Activated naive CD8-positive, alpha-beta T cell treated with anti-CD3 and anti-CD28 coated beads, Interleukin-2, amount 10 ng/mL, durations not matched to agents 7 days and 5 days (primary cell): Measurements from ENCODE around the gene ETFB. TPM values are rescaled to one million over a fixed set of nuclear protein-coding genes. Genes with fewer than 3 reads are reported as not detected.

Experiments
- ATAC-seq: fragments of 150-1000 bp; cut with Tn5 transposase; one replicate; pipeline ENCODE4 v1.10.0; 2021; ENCODE audit warnings: low read depth, moderate library complexity
- POLR2A ChIA-PET: fragments of 350-600 bp; sonication (Branson Sonifier 250); formaldehyde crosslinking; loops from one replicate; lab custom pipeline; 2021; ENCODE audit warnings: antibody characterized with exemption; lab: Charles Lee
- DNase-seq: peaks from one replicate; pipeline ENCODE4 v3.0.0; 2021
- H3K27ac Mint-ChIP-seq: one replicate; pipeline ENCODE4 v1.8.0; 2022; ENCODE audit warnings: mild to moderate bottlenecking, mixed read lengths
- H3K27me3 Mint-ChIP-seq: one replicate; pipeline ENCODE4 v1.8.0; 2022; ENCODE audit warnings: mild to moderate bottlenecking, moderate library complexity, mixed read lengths
- H3K36me3 Mint-ChIP-seq: one replicate; pipeline ENCODE4 v1.8.0; 2021; ENCODE audit warnings: mild to moderate bottlenecking, mixed read lengths
- H3K4me1 Mint-ChIP-seq: one replicate; pipeline ENCODE4 v1.8.0; 2021; ENCODE audit warnings: mixed read lengths
- H3K4me3 Mint-ChIP-seq: one replicate; pipeline ENCODE4 v1.8.0; 2022; ENCODE audit warnings: mild to moderate bottlenecking, moderate library complexity, mixed read lengths
- H3K9me3 Mint-ChIP-seq: one replicate; pipeline ENCODE4 v1.8.0; 2021; ENCODE audit warnings: mixed read lengths
- total RNA-seq, 2 experiments: library from RNA; stranded (reverse); gene quantifications; one replicate each; pipeline ENCODE4 v1.2.3, GENCODE V29; 2021

Gene ETFB
- total RNA-seq, 2 experiments from 2014 or later = 121 to 124 TPM

DNA sequence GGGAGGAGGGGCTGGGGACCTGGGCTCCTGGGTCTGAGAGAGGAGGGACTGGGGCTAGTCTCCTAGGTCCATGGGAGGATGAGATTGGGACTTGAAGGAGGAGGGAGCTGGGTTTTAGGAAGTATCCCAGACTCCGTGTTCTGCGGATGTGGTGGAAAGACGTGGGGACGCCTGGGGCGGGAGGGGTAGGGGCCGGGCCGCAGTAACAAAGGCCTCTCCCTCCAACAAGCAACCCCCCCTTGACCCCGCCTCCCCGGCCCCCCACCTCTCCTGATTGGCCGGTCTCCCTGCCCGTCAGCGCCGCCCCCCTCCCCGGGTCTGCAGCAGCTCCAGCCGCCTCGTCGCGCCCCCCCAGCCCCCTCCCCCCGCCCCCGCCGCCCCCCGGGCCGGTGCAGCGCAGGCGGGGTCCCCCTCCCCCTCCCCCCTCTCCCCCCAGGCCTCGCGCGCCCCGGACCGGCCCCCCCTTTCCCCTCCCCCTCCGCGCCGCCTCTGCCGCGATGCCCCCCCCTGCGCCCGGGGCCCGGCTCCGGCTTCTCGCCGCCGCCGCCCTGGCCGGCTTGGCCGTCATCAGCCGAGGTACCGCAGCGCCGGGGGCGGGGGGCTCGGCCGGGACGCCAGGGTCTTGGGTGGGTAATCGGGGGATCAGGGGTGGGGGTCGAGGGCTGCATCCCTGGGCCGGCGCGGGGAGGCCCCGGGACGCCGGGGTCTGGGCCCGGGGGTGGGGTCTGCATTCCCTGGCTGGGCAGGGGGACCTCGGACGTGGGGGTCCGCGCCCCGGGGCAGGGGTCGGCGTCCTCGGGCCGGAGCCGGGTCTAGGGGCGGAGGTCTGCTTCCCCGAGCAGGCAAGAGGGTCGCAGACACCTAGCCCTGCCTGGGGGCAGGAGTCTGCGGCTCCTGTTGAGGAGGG lies 54.6 kb downstream of the ETFB start, which contains the start of gene IGLON5:
Gene IGLON5 (plus strand): TSS at position 294 of the 907 bp plus-strand sequence. CDS start 204 bp downstream, at position 498.
- Mint-ChIP-seq H3K4me1 (peaks cover 3% of the 10 kb centered on the region), H3K9me3 (peaks cover 3% of the 10 kb centered on the region), H3K27ac (no peak within 1 kb of the TSS), H3K27me3 (peaks cover 42% of the 10 kb centered on the region), H3K36me3 (no peaks in the 10 kb centered on the region), H3K4me3 (no peak within 1 kb of the TSS)
- ATAC-seq (no peak), DNase-seq (no peak)
- POLR2A ChIA-PET = no interaction called here

DNA sequence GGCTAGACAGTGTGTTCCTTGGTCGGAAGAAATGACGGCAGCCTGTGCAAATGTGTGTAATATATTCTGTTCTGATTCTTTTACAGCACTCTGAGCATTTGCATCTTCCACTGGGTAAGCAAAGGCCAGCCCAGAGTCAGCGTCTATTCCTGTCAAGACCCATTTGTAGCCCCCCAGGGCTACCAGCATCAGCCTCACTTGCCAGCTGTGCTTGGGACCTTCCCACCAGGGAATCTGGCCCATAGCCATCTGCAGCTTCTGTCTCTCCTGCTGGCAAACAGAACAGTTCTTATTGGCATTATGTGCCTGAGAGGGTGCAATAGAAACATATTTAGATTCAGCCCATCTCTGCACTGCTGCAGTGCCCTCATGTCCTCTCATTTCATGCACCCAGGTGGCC lies 60.7 kb downstream of the ETFB start:
- H3K27ac Mint-ChIP-seq = no peak overlapping the region
- peaks cover 36% of the 10 kb centered on the region for H3K27me3 Mint-ChIP-seq
- H3K36me3 Mint-ChIP-seq = no peaks in the 10 kb centered on the region
- no peak for ATAC-seq
- peaks cover 7% of the 10 kb centered on the region for H3K9me3 Mint-ChIP-seq
- DNase-seq = no peak
- POLR2A ChIA-PET = no interaction called here
- no peaks in the 10 kb centered on the region for H3K4me1 Mint-ChIP-seq
- H3K4me3 Mint-ChIP-seq = no peak overlapping the region

DNA sequence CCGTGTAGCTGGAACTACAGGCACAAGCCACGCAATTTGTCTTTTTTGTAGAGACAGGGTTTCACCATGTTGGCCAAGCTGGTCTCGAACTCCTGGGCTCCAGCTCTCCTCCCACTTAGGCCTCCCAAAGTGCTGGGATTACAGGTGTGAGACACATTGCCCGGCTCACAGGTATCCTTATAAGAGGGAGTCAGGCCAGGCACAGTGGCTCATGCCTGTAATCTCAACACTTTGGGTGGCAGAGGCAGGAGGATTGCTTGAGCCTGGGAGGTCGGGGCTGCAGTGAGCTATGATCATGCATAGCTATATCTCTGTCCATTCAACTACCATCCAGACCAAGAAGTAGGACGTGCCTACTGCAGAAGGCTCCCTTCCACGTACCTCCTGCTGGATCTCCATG lies 64.9 kb downstream of the ETFB start:
- ATAC-seq (no peak), DNase-seq (no peak)
- no peak overlapping the region for H3K4me3 Mint-ChIP-seq
- no peaks in the 10 kb centered on the region for H3K4me1 Mint-ChIP-seq
- H3K27me3 Mint-ChIP-seq = peaks cover 18% of the 10 kb centered on the region
- POLR2A ChIA-PET = no interaction called here
- H3K27ac Mint-ChIP-seq = no peak overlapping the region
- H3K36me3 Mint-ChIP-seq = no peaks in the 10 kb centered on the region
- H3K9me3 Mint-ChIP-seq = peaks cover 6% of the 10 kb centered on the region

DNA sequence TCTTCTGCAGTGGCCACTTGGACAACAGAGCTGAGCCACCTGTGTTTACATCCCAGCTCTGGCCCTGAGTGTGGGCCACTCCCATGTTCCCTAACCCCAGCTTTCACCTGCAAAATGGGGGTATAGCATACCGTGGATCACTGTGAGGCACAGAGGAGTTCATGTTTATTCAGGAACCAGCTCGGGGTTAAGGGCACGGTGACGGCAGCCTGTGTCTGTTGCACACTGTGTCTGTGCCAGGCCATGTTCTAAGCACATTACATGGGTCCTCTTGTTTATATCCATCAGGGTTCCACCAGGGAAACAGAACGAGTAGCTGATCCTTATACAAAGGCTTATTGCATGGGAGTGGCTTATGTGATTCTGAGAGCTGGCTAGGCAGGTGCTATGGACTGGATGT lies 68.8 kb downstream of the ETFB start:
- Mint-ChIP-seq H3K36me3 (no peaks in the 10 kb centered on the region), H3K27me3 (peaks cover 3% of the 10 kb centered on the region), H3K4me3 (no peak overlapping the region), H3K4me1 (no peaks in the 10 kb centered on the region), H3K9me3 (no peaks in the 10 kb centered on the region), H3K27ac (no peak overlapping the region)
- DNase-seq (no peak), ATAC-seq (no peak)
- POLR2A ChIA-PET = no interaction called here

DNA sequence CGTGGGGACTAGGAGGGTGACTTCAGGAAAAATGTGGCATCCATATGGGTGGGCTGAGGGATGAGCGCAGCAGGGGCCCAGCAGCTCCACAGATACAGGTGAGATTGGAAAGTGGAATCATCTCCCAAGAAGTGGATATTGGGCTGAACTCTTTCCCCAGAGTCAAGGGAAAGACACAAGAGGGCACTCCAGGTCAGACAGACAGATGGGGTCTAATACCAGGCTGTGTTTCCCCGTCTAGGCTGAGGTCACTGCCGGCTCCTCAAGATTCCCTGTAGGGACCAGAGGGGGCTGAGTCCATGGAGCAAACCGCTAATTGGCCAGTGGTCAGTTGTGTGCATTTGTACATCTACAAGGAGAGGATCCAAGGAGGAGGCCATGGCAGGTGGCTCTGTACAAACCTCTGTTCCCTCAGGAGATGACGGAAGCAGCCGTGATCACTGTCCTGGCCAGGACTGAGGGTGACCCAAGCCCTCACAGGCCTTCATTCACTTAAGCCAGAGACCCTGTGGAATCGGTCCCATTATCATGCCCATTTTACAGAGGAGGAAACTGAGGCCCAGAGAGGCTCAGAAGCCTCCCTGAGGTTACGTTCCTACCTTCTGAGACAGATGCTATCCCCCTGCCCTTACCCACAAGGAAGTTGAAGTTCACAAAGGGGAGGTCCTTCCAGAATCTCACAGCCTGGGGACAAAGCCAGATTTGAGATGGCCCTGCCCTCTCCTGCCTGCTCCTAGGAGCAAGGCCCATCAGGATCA lies 69.7 kb downstream of the ETFB start:
- no peak overlapping the region for H3K27ac Mint-ChIP-seq
- H3K4me3 Mint-ChIP-seq = no peak overlapping the region
- no peaks in the 10 kb centered on the region for H3K36me3 Mint-ChIP-seq
- peaks cover 2% of the 10 kb centered on the region for H3K27me3 Mint-ChIP-seq
- no peak for DNase-seq
- ATAC-seq = no peak
- H3K4me1 Mint-ChIP-seq = no peaks in the 10 kb centered on the region
- POLR2A ChIA-PET = interaction anchor here (0.6 kb wide), 1 partner anchor 545 kb away, joined by 3 read pairs; no protein-coding TSS in a partner anchor
- no peaks in the 10 kb centered on the region for H3K9me3 Mint-ChIP-seq

DNA sequence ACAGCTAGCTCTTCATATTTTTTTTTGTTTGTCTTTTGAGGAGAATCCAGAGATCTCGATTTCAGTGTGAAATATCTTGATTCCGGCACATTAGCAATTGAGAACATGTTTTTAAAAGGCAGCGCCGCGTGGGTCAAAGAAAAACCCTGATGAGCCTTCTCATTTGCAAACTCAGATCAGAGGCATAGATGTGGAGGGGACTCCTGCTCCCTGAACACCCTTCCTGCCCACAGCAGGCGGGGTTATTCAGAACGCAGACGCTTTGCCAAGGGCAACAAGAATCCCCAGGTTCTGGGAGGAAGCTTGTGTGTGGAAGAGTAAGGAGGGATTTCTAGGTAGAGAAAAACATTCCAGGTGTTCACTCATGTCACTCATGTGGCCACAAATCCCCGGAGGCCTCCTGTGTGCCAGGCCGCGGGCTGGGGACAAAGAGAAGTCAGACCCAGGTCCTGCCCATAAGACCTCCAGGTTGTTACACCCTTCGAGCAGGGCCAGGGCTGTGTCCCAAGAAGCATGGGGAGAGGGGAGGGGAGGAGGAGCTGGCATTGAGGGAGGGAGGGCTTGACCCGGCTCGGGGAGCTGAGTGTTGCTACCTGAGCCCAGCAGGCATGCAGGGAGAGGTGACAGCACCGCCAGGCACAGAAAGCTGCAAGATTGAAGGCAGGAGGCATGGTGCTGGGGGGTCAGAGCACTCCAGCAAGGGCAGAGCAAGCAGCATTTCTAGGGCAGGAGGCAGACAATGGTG lies 70.6 kb downstream of the ETFB start:
- Mint-ChIP-seq H3K4me3 (no peak overlapping the region), H3K27ac (no peak overlapping the region), H3K27me3 (peaks cover 2% of the 10 kb centered on the region), H3K9me3 (no peaks in the 10 kb centered on the region), H3K36me3 (no peaks in the 10 kb centered on the region), H3K4me1 (no peaks in the 10 kb centered on the region)
- ATAC-seq (no peak), DNase-seq (no peak)
- POLR2A ChIA-PET = interaction anchor here (0.6 kb wide), 2 partner anchors 394 to 544 kb away, joined by 3 read pairs; no protein-coding TSS in a partner anchor

Other genes starting within 250 kb of the ETFB start
- 1 to 10 TPM; 1.3 to 2.0 TPM for gene SIGLEC9, start 241.5 kb downstream of the ETFB start, total RNA-seq
- under 1 TPM; 0.33 to 0.40 TPM for gene SIGLEC7, start 224.1 kb downstream of the ETFB start, total RNA-seq
- gene CD33, start 141.3 kb downstream of the ETFB start, total RNA-seq = 10 to 100 TPM in 1 of 2 experiments, 1 to 10 TPM in 1; 7.7 to 10.6 TPM
- not detected for gene SIGLECL1, start 115.3 kb downstream of the ETFB start, total RNA-seq
- under 1 TPM in 1 of 2 experiments, not detected in 1; 0.11 TPM for gene IGLON5, start 54.7 kb downstream of the ETFB start, total RNA-seq
- gene VSIG10L, start 24.2 kb downstream of the ETFB start, total RNA-seq = under 1 TPM; 0.62 to 0.94 TPM
- gene CLDND2, start 2.6 kb upstream of the ETFB start, total RNA-seq = 10 to 100 TPM; 11.6 to 13.4 TPM
- 100 to 1,000 TPM; 263 TPM for gene NKG7, start 6.3 kb upstream of the ETFB start, total RNA-seq
- gene LIM2, start 21.6 kb upstream of the ETFB start, total RNA-seq = not detected
- not detected for gene C19orf84, start 24.2 kb upstream of the ETFB start, total RNA-seq
- gene SIGLEC10, start 51.3 kb upstream of the ETFB start, total RNA-seq = under 1 TPM; 0.91 to 0.96 TPM
- not detected for gene SIGLEC8, start 92.1 kb upstream of the ETFB start, total RNA-seq
- gene CEACAM18, start 112.2 kb upstream of the ETFB start, total RNA-seq = not detected
- 1 to 10 TPM; 3.7 to 5.3 TPM for gene SIGLEC12, start 135.4 kb upstream of the ETFB start, total RNA-seq
- not detected for gene SIGLEC6, start 165.3 kb upstream of the ETFB start, total RNA-seq
- 10 to 100 TPM in 1 of 2 experiments, 1 to 10 TPM in 1; 9.5 to 15.6 TPM for gene ZNF175, start 204.9 kb upstream of the ETFB start, total RNA-seq